Measurements from ENCODE around the gene SLC29A4. TPM values are rescaled to one million over a fixed set of nuclear protein-coding genes. Genes with fewer than 3 reads are reported as not detected.
"Not testable (repeated sequence)": the region's sequence is repeated elsewhere in the genome, so short reads cannot be mapped to it uniquely, and the experiment has no call there.

The SLC29A4 gene
- total RNA-seq, 1 experiment from 2014 or later: 0.56 TPM

GRCh38 chr7:5320802-5321396 lies 38.2 kb downstream of the SLC29A4 start:
- TF ChIP-seq CTCF (IDR thresholded peaks at IDR 0.05; ENCODE audit: unreplicated experiment): no peak
- Mint-ChIP-seq H3K27me3 (ENCODE audit: insufficient read depth, unreplicated experiment) (no peaks in the 10 kb centered on the region), H3K4me3 (ENCODE audit: unreplicated experiment) (no peak overlapping the region), H3K36me3 (ENCODE audit: insufficient read depth, unreplicated experiment) (peaks cover 92% of the 10 kb centered on the region), H3K27ac (ENCODE audit: low read depth, unreplicated experiment) (no peak overlapping the region), H3K9me3 (ENCODE audit: unreplicated experiment) (no peaks in the 10 kb centered on the region), H3K4me1 (ENCODE audit: insufficient read depth, unreplicated experiment) (no peaks in the 10 kb centered on the region)
- POLR2A ChIA-PET: no interaction called here
- intact Hi-C loops (cut with micrococcal nuclease): no loop called here
- BruUV-seq (replicated peaks): no TSS peak
- DNase-seq (ENCODE audit: unreplicated experiment): no peak
- CTCF ChIA-PET: no interaction called here

- CTCF ChIA-PET: no interaction called here
- Mint-ChIP-seq H3K27me3 (ENCODE audit: insufficient read depth, unreplicated experiment) (no peaks in the 10 kb centered on the region), H3K36me3 (ENCODE audit: insufficient read depth, unreplicated experiment) (peaks cover 95% of the 10 kb centered on the region), H3K9me3 (ENCODE audit: unreplicated experiment) (no peaks in the 10 kb centered on the region), H3K27ac (ENCODE audit: low read depth, unreplicated experiment) (no peak overlapping the region), H3K4me3 (ENCODE audit: unreplicated experiment) (no peak overlapping the region), H3K4me1 (ENCODE audit: insufficient read depth, unreplicated experiment) (no peaks in the 10 kb centered on the region)
- intact Hi-C loops (cut with micrococcal nuclease): no loop called here
- DNase-seq (ENCODE audit: unreplicated experiment): no peak
- no peak for TF ChIP-seq CTCF (IDR thresholded peaks at IDR 0.05; ENCODE audit: unreplicated experiment)
- BruUV-seq (replicated peaks): no TSS peak
- POLR2A ChIA-PET: no interaction called here
These were observed 40.1 kb downstream of the SLC29A4 start for GRCh38 chr7:5322621-5323410.

DNA sequence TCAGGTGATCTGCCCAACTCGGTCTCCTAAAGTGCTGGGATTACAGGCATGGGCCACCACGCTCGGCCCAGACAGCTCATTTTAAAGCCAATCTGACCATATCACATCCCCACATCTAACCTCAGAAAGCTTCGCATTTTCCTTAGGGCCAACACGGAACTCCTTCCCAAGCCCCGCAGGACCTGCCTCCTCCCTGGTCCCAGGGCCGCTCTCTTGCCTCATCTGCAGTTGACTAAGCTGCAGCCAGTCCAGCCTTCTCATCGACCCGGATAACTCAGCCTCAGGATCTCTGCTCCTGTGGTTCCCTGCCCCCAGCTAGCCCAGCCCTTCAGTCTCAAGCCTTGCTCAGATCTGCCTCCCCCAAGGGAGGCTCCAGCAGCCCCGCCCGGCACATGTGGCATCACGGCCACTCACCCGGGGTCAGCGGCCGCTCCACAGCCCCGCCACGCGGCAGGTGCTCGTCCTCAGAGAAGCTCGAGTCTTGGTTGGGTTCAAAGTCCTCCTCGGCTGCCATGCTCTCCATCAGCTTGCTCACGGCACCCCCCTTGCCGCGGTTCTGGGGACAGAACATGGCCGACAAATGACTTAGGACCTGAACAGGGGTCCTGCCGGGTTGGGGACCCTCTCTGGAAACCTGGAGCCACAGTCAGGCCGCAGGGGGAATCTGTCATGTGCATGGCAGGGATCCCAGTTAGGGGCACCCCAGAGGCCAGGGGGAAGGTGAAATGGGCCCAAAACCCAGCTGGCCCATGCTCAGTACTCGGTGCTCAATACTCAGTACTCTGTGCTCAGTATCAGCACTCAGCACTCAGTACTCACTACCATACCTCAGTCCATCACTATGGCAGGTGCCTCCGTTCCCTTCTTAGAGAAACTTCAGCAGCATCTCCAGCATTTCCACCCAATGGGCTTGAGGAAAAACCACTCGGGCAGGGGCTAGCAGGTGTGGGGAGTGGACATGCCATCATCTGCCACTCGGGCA lies 41.3 kb downstream of the SLC29A4 start:
- intact Hi-C loops (cut with micrococcal nuclease); BruUV-seq (replicated peaks); CTCF ChIA-PET; POLR2A ChIA-PET; H3K27ac Mint-ChIP-seq (ENCODE audit: low read depth, unreplicated experiment); H3K27me3 Mint-ChIP-seq (ENCODE audit: insufficient read depth, unreplicated experiment); H3K4me1 Mint-ChIP-seq (ENCODE audit: insufficient read depth, unreplicated experiment); DNase-seq (ENCODE audit: unreplicated experiment); H3K9me3 Mint-ChIP-seq (ENCODE audit: unreplicated experiment); H3K4me3 Mint-ChIP-seq (ENCODE audit: unreplicated experiment): not testable (repeated sequence)
- peaks cover 98% of the 10 kb centered on the region for H3K36me3 Mint-ChIP-seq (ENCODE audit: insufficient read depth, unreplicated experiment)

DNA sequence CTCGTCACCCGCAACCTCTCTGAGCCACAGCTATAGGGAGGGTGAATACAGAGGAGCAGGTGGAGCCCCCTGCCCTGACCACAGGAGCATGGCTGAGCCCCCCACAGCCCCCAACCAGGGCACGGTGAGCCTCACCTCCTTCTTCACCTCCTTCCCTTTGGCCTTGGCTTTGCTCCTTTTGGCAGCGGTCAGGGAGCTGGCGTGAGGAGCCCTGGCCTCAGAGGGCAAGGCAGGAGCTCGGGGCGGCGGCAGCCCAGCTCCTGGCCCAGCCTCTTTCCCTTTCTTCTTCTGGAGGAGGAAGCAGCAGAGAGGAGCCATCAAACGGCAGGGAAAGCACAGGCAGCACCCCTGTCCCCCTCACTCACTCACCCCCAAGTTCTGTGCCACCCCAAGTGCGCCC lies 42.2 kb downstream of the SLC29A4 start:
- Mint-ChIP-seq H3K4me3 (ENCODE audit: unreplicated experiment) (no peak overlapping the region), H3K36me3 (ENCODE audit: insufficient read depth, unreplicated experiment) (peaks cover 98% of the 10 kb centered on the region), H3K9me3 (ENCODE audit: unreplicated experiment) (no peaks in the 10 kb centered on the region), H3K4me1 (ENCODE audit: insufficient read depth, unreplicated experiment) (no peaks in the 10 kb centered on the region), H3K27ac (ENCODE audit: low read depth, unreplicated experiment) (no peak overlapping the region), H3K27me3 (ENCODE audit: insufficient read depth, unreplicated experiment) (no peaks in the 10 kb centered on the region)
- DNase-seq (ENCODE audit: unreplicated experiment): no peak
- intact Hi-C loops (cut with micrococcal nuclease): no loop called here
- ChIA-PET CTCF (interaction anchor here (0.6 kb wide), 1 partner anchor 161 kb away, joined by 4 read pairs; no protein-coding TSS in a partner anchor), POLR2A (no interaction called here)
- BruUV-seq (replicated peaks): no TSS peak
- no peak for TF ChIP-seq CTCF (IDR thresholded peaks at IDR 0.05; ENCODE audit: unreplicated experiment)
